Measurements from ENCODE around the gene SH2B2.

GRCh38 chr7:102291056-102291915, 4.6 kb downstream of the SH2B2 start:
- TF ChIP-seq CTCF (conservative IDR thresholded peaks at IDR 0.05; ENCODE audit: low read depth, low read length): no peak
- TF ChIP-seq EZH2 (IDR thresholded peaks at IDR 0.05; ENCODE audit: low read length, unreplicated experiment): no peak

All from PC-3 (cell line).